ENCODE results near the gene FGF2.
"Not testable (repeated sequence)": the region's sequence is repeated elsewhere in the genome, so short reads cannot be mapped to it uniquely, and the experiment has no call there.

The FGF2 gene

GRCh38 chr4:122798101-122798500, 28.5 kb upstream of the FGF2 start:
- no peak for TF ChIP-seq CTCF (IDR thresholded peaks at IDR 0.05; ENCODE audit: borderline replicate concordance, insufficient read depth, low read depth, low read length)

GRCh38 chr4:122798917-122799316, 27.7 kb upstream of the FGF2 start:
- TF ChIP-seq CTCF (IDR thresholded peaks at IDR 0.05; ENCODE audit: borderline replicate concordance, insufficient read depth, low read depth, low read length): no peak
- H3K4me3 ChIP-seq (ENCODE audit: low read depth, low read length): no peak overlapping the region

More at GRCh38 chr4:122798101-122798500, 28.5 kb upstream of the FGF2 start:
- H3K4me3 ChIP-seq (ENCODE audit: low read depth, low read length): no peak overlapping the region

- TF ChIP-seq CTCF (IDR thresholded peaks at IDR 0.05; ENCODE audit: borderline replicate concordance, insufficient read depth, low read depth, low read length): no peak
- H3K4me3 ChIP-seq (ENCODE audit: low read depth, low read length): no peak overlapping the region
These were observed 22.8 kb upstream of the FGF2 start for GRCh38 chr4:122803788-122804208.

GRCh38 chr4:122806981-122807679, 19.5 kb upstream of the FGF2 start:
- H3K4me3 ChIP-seq (ENCODE audit: low read depth, low read length): no peak overlapping the region
- TF ChIP-seq CTCF (IDR thresholded peaks at IDR 0.05; ENCODE audit: borderline replicate concordance, insufficient read depth, low read depth, low read length): no peak

GRCh38 chr4:122810669-122811068, 16.0 kb upstream of the FGF2 start:
- no peak overlapping the region for H3K4me3 ChIP-seq (ENCODE audit: low read depth, low read length)
- TF ChIP-seq CTCF (IDR thresholded peaks at IDR 0.05; ENCODE audit: borderline replicate concordance, insufficient read depth, low read depth, low read length): no peak

- not testable (repeated sequence) for H3K4me3 ChIP-seq (ENCODE audit: low read depth, low read length)
These were observed 14.8 kb upstream of the FGF2 start for GRCh38 chr4:122811781-122812180.

- not testable (repeated sequence) for H3K4me3 ChIP-seq (ENCODE audit: low read depth, low read length)
These were observed 13.8 kb upstream of the FGF2 start for GRCh38 chr4:122812823-122813222.

- no peak overlapping the region for H3K4me3 ChIP-seq (ENCODE audit: low read depth, low read length)
- no peak for TF ChIP-seq CTCF (IDR thresholded peaks at IDR 0.05; ENCODE audit: borderline replicate concordance, insufficient read depth, low read depth, low read length)
These were observed 12.2 kb upstream of the FGF2 start for GRCh38 chr4:122814426-122814825.
